GM12875 (cell line): ENCODE results near the gene PAX8.

ENCODE experiments used
- H3K4me3 ChIP-seq: one replicate; pipeline ENCODE4 v1.5.1; 2011; ENCODE audit warnings: low read depth, low read length, control low read depth
- TF ChIP-seq, protein P1 (sequence below): IDR thresholded peaks from 2 replicates; pipeline ENCODE4 v1.5.1; 2011; ENCODE audit warnings: low read depth, mild to moderate bottlenecking, control low read depth, inconsistent platforms, low read length, moderate library complexity, borderline replicate concordance; ENCODE audit not compliant: insufficient read depth

The PAX8 gene

DNA sequence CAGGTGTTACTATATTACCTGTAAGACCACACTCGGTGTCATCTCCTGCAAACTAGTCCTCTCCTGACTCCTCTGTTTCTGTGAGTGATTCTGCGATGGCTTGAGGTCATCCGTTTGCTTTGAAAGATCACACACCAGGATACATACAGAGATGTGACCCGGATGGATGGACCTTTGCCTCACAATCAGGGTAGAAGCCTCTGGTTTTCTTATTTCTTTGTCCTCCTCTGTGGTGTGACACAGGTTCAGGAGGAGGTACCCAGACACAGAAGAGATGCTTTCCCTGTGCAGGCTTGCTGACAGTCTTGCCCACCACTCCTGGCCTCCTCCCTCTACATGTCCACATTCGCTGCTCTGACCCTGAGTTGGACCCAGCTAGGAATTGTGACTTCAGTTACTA, 70.3 kb downstream of the PAX8 start:
- TF ChIP-seq, protein P1, sequence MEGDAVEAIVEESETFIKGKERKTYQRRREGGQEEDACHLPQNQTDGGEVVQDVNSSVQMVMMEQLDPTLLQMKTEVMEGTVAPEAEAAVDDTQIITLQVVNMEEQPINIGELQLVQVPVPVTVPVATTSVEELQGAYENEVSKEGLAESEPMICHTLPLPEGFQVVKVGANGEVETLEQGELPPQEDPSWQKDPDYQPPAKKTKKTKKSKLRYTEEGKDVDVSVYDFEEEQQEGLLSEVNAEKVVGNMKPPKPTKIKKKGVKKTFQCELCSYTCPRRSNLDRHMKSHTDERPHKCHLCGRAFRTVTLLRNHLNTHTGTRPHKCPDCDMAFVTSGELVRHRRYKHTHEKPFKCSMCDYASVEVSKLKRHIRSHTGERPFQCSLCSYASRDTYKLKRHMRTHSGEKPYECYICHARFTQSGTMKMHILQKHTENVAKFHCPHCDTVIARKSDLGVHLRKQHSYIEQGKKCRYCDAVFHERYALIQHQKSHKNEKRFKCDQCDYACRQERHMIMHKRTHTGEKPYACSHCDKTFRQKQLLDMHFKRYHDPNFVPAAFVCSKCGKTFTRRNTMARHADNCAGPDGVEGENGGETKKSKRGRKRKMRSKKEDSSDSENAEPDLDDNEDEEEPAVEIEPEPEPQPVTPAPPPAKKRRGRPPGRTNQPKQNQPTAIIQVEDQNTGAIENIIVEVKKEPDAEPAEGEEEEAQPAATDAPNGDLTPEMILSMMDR = no peak
- H3K4me3 ChIP-seq = no peak overlapping the region

DNA sequence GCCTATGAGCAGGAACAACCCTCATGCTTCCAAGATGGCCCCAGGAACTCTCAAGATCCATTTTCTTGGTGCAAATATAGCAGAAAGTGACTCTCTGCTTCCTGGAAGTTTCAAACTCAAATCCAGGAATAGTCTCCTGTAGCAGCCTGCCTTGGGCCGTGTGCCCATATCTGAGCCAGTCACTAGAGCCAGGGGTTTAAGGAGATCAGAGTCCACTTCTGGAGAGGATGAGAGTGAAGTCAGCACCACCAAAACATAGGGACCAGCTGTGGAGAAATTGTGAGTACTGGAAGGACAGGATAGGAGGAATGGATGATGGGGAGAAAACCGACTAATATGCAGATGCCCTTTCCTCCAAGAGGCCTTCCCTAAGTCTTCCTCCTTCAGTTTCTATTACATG, 71.7 kb downstream of the PAX8 start:
- H3K4me3 ChIP-seq = no peak overlapping the region
- TF ChIP-seq, protein P1 = no peak

DNA sequence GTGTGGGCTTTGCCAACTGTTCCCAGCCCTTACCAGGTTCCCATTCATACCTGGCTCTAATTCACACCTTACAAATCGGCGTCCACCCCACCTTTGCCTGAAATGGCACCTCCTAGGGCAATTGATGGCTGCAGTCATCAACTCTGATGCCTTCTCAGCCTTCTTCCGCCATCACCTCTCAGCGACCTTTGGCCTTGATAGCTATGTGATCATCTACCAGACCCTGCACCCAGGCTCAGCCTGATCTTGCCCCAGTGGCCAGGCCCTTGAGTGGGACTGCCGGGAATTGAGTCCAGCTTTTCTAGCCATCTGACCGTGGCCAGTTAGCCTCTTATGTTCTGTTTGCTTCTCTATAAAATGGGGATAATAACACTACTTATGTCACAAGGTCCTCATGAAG, 72.5 kb downstream of the PAX8 start:
- TF ChIP-seq, protein P1 = no peak
- no peak overlapping the region for H3K4me3 ChIP-seq

DNA sequence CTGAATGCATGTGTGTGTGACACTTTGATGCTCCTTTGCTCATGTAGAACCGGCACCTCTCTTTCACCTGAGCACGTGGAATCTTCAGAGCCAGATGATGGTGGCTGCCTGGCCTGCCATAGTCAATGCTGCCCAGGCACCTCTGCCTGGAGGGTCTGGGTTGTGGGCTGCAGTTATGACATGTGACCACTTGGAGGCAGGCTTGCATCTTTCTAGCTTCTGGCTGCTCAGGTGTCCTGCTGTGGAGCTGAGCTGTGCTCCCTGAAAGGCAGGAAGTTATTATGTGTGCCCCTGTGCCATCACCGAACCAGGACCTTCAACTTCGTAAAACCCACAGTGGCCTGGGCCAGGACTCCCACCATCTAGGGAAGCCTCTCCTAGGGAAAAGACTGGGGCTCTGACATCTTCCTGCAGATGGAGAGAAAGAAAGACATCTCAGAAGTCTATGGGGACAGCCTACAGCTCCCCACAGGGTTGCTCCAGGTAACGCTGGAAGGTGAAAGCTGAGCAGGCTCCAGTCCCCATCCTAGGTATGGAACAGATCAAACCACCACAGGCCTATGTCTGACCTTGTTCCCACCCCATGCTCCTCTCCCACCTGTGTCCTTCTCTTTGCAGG, 74.7 kb downstream of the PAX8 start:
- TF ChIP-seq, protein P1 = peak; percentile 94
- no peak overlapping the region for H3K4me3 ChIP-seq

DNA sequence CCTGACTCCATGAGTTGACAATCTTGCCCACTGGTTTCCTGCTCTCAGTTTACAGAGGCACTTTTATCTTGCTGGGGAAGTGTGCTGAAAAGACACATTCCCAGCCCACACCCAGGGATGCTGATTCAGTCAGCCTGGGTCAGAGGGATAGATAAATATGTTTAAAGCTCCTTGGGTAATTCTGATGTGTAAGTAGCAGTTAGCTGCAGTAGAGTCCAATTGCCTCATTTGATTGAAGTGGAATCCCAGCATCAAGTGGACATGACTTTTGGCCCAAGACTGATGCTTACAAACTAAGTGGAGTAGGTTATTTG, 75.5 kb downstream of the PAX8 start:
- TF ChIP-seq, protein P1 = no peak

DNA sequence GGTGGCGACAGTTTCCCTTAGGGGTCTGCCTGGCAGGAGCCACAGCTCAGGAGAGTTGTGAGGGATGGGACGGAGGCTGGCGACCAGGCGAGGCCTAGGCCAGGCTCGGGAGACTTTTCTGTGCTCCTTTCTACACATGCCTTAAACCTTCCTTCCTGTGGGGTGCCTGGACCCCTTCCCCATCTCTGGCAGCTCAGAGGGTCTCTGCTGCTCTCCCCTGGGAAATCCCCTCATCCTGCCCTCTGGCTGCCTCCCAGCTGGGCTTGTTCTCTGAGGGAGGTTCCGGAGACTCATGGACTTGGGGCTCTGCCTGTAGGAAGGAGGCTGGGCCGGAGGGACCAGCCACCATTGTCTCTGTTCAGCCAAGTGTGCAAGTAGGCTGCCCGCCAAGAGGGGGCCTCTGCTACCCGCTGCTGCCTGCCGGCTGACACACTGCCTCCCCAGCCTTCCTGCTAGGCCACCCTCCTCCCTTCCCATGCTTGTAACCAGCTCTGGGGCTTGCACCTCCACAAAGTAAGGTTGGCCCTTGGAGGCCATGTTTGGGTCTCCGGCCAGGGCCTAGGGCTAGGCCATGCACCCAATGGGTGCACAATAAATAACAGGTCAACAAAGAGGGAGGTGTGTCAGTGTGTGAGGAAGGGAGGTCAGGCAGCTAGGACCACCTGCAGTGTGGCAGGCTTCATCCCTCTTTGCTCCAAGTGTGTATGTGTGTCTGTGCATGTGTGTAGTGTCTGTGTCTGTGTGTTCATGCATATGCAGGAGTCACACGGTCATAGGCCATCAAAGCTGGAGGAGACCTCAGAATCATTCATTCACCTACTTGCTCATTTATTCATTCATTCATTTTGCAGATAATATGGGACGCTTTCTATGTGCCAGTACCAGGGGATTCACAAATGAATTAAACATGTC, 76.2 kb downstream of the PAX8 start:
- H3K4me3 ChIP-seq = no peak overlapping the region
- TF ChIP-seq, protein P1 = no peak

More for the DNA sequence above, 75.5 kb downstream of the PAX8 start:
- no peak overlapping the region for H3K4me3 ChIP-seq

DNA sequence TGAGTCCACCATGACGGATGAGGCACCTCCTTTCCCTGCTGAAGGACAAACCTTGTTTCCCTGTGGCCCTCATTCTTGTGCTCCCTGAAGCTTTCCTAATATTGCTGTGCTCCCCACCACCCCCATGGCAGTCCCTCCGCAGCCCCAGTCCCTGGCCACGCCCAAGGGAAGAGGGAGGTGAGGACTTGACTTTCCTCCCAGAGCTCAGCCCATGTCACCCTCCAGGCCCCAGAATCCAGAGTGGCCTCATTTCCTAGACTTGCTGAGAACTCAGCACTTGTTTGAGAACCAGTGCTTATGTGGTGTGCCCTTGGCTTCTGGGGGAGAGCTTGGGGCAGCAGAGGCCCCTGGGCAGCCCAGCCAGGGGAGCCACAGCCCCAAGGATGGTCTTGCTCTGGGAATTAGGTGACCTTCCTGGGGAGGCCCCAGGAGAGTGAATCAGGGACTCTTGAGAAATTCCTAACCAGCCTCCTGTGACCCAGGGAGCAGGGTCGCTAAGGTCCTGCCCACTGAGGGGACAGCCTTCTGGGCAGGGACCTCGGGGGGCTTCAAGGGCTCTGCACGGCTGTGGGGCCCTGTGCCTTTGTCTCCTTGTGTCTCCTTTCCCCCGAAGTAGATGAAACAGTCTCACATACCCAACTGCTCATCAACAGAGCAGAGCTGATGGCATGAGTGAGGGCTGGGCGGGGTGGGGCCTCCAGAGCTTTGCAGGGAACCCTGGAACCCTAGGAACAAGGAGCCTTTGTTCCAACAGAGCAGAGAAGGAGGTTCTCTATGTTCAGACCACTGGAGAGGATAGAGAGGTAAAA, 77.0 kb downstream of the PAX8 start:
- TF ChIP-seq, protein P1 = no peak
- H3K4me3 ChIP-seq = no peak overlapping the region
